Lower leg skin (tissue), 4 donors: ENCODE results near the gene LCN9. TPM values are rescaled to one million over a fixed set of nuclear protein-coding genes. Genes with fewer than 3 reads are reported as not detected.

ENCODE experiments used
- DNase-seq, 2 donors: peaks; one replicate each; pipeline ENCODE4 v3.0.0-alpha.2; 2019; ENCODE audit warnings: low spot score in 2 of 2
- H3K4me3 ChIP-seq: fragments of 200-600 bp; sonication (generic); 2 replicates; pipeline ENCODE4 v1.5.1; 2017; ENCODE audit warnings: mild to moderate bottlenecking, low read depth; ENCODE audit not compliant: poor library complexity, severe bottlenecking
- POLR2A ChIP-seq, 2 donors: fragments of 450-650 bp; IDR thresholded peaks; one replicate each; pipeline ENCODE4 v1.6.1; 2016 to 2017; ENCODE audit warnings: antibody characterized with exemption in 2 of 2, mild to moderate bottlenecking in 1 of 2, moderate library complexity in 1 of 2
- WGBS, 2 donors: methylation state at CpG; one replicate each; pipeline ENCODE4 v1.1.5; 2018; 5-methylcytosine and 5-hydroxymethylcytosine counted together
- intact Hi-C: fragments of 100-400 bp; cut with DNase I; formaldehyde crosslinking; loops from one replicate; pipeline ENCODE4 v1.15.0; 2023; ENCODE audit warnings: low total_unique reads
- total RNA-seq, 4 donors: library from RNA; depleted of rRNA; stranded (reverse); fragments of >200 nt; gene quantifications; one replicate each; pipeline ENCODE4 v1.1.0, GENCODE V29; 2016
- TF ChIP-seq, protein P1 (sequence below), 3 donors: fragments of 450-650 bp; IDR thresholded peaks; one replicate each; pipeline ENCODE4 v1.5.1; 2016; ENCODE audit warnings: antibody characterized with exemption in 3 of 3, mild to moderate bottlenecking in 3 of 3, moderate library complexity in 2 of 3

Gene LCN9
- total RNA-seq, 4 donors from 2014 or later, result not detected

DNA sequence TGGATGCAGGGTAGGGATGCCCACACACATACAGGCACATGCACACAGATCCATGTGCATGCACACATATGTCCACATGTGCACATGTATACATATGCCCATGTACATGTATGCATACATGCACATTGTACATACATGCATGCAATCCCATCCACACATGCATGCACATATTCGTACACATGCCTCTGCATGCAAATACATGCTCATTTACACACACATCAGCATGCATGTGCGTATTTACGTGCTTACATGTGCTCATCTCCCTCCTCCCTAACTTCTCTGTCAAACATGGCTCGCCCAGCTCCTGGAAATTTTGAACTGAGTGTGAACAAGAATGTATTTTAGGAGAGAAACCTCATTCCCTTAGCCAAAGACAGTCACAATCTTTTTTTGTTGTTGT, 45.1 kb downstream of the LCN9 start:
- DNase-seq, result no peak
- no peak for TF ChIP-seq POLR2A (IDR thresholded peaks at IDR 0.05)
- TF ChIP-seq, protein P1, sequence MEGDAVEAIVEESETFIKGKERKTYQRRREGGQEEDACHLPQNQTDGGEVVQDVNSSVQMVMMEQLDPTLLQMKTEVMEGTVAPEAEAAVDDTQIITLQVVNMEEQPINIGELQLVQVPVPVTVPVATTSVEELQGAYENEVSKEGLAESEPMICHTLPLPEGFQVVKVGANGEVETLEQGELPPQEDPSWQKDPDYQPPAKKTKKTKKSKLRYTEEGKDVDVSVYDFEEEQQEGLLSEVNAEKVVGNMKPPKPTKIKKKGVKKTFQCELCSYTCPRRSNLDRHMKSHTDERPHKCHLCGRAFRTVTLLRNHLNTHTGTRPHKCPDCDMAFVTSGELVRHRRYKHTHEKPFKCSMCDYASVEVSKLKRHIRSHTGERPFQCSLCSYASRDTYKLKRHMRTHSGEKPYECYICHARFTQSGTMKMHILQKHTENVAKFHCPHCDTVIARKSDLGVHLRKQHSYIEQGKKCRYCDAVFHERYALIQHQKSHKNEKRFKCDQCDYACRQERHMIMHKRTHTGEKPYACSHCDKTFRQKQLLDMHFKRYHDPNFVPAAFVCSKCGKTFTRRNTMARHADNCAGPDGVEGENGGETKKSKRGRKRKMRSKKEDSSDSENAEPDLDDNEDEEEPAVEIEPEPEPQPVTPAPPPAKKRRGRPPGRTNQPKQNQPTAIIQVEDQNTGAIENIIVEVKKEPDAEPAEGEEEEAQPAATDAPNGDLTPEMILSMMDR (IDR thresholded peaks at IDR 0.05), result no peak
- H3K4me3 ChIP-seq, result no peak overlapping the region
- intact Hi-C loops, result no loop called here
- WGBS, 2 donors, result 69 to 80% methylated on average over 4 of the region's 4 CpGs

DNA sequence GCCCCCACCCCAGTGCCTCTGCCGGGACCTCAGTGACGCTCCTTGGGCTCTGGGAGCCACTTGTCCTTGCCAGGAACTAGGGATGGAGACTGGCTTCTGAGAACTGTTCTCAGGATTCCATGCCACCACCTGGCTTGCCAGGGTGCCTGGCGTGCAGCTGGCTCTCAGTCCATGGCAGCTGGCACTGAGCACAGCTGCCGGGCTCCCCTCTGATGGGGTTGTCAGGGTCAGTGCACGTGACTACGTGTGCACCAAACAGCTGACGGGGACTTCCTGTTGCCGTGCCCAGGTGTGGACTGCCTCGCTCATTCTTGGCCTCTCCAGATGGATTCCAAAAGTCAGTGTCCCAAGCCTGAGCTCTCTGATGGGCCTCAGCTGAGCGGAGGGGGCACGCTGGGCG, 48.3 kb downstream of the LCN9 start:
- TF ChIP-seq, protein P1 (IDR thresholded peaks at IDR 0.05), result no peak
- TF ChIP-seq POLR2A (IDR thresholded peaks at IDR 0.05), result no peak
- no peak for DNase-seq
- 78 to 83% methylated on average over 6 to 11 of the region's 12 CpGs for WGBS, 2 donors
- intact Hi-C loops, result no loop called here
- no peak overlapping the region for H3K4me3 ChIP-seq

DNA sequence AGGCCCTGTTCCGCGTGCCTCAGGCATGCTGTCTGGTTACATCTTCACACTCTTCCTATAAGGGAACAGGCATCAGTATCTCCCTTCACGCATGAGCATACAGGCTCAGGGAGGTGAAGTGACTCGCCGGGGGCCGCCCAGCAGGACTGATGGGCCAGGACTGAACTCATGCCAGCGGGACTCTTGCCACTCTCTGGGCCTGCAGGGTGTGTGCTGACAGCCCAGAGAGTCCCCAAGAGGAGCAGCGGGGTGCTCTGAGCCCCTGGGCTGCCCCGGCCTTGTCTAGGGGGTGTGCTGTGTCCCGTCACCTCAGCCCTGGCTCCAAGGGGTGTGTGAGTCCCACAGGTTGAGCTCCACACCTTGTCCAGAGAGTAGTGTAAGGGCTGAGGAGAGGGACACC, 48.8 kb downstream of the LCN9 start:
- no peak for DNase-seq
- intact Hi-C loops, result no loop called here
- TF ChIP-seq POLR2A (IDR thresholded peaks at IDR 0.05), result no peak
- TF ChIP-seq, protein P1 (IDR thresholded peaks at IDR 0.05), result no peak
- 74 to 76% methylated on average over 8 to 10 of the region's 10 CpGs for WGBS, 2 donors
- H3K4me3 ChIP-seq, result no peak overlapping the region

DNA sequence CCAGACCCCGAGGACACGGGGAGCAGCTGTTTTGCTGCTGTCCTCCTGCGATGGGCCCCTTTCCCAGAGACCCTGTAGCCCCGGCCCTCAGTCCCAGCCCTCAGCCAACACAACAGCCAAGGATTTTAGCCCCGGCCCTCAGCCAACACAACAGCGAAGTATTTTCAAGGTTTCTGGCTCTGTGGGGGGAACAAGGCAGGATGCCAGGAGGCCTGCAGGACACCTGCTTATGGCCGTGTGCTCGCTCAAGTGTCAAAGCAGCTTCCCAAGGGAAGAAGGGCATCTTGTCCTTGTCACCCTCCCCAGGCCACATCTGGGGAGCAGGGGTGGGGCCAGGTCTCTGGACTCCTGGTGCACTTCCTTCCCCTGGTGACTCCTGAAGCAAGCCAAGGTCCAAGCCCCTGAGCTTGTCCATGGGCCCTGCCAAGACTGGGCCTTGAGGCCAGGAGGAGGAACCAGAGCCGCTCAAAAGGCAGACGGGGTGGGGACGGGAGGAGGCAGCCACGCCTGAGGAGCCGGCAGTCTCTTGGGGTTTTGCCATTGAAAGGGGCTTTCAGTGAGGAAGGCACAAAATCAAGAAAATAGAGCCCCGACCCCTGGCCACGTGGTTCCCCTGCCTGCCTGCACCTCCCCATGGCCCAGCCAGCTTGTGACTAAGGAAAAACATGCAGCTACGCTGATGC, 49.6 kb downstream of the LCN9 start:
- H3K4me3 ChIP-seq, result no peak overlapping the region
- TF ChIP-seq, protein P1 (IDR thresholded peaks at IDR 0.05), result no peak
- TF ChIP-seq POLR2A (IDR thresholded peaks at IDR 0.05), result no peak
- 39 to 45% methylated on average over 15 of the region's 16 CpGs for WGBS, 2 donors
- intact Hi-C loops, result no loop called here
- no peak for DNase-seq

DNA sequence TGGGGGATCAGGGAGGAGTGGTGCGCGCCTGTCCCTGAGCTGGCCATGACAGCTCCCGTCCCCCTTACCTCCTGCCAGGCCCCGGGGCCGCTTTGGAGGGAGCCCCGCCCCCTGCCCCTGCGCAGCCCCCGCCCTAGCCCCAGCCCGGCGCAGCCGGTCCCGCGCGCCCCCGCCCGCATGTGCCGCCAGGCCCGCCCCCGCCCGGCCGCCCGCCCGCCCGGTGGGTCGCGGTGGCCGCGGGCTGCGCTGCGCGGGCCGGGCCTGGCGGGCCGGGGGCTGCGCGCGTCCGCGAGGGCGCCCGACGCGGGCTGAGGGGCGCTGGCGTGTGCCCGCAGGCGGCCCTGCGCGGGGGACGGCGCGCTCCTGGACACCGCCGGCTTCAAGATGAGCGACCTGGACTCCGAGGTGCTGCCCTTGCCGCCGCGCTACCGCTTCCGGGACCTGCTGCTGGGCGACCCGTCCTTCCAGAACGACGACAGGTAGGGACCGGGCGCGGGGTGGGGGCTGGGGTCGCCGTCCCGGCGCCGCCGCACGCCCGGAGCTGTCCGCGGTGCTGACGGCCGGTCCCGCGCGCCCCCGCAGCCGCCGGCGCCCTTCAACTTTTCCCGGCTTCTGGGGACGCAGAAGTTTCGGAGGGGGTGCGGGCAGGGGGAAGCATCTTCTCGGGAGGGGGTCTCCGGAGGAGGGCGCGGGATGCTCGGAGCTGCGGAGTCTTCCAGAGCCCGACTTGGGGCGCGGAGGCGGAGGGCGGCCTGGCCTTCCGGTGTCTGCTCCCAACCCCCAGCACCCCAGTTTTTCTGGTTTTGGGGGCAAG, 51.3 kb downstream of the LCN9 start:
- TF ChIP-seq, protein P1 (IDR thresholded peaks at IDR 0.05), result no peak
- no peak for TF ChIP-seq POLR2A (IDR thresholded peaks at IDR 0.05)
- H3K4me3 ChIP-seq, result no peak overlapping the region
- WGBS, 2 donors, result 3 to 5% methylated on average over 37 to 45 of the region's 103 CpGs
- intact Hi-C loops, result no loop called here
- DNase-seq, result no peak
